B cell (primary cell): ENCODE data around the gene SEC14L5.

Source experiments
- EZH2 ChIP-seq: IDR thresholded peaks from 2 replicates; pipeline ENCODE4 v1.6.1; 2012; ENCODE audit warnings: borderline replicate concordance, low read depth, mild to moderate bottlenecking, moderate library complexity, low read length; ENCODE audit not compliant: insufficient read depth, poor library complexity, severe bottlenecking
- TF ChIP-seq, protein P1 (sequence below): fragments of 200-600 bp; IDR thresholded peaks from one replicate; pipeline ENCODE4 v1.8.0; 2022; ENCODE audit warnings: antibody characterized with exemption, mild to moderate bottlenecking

DNA sequence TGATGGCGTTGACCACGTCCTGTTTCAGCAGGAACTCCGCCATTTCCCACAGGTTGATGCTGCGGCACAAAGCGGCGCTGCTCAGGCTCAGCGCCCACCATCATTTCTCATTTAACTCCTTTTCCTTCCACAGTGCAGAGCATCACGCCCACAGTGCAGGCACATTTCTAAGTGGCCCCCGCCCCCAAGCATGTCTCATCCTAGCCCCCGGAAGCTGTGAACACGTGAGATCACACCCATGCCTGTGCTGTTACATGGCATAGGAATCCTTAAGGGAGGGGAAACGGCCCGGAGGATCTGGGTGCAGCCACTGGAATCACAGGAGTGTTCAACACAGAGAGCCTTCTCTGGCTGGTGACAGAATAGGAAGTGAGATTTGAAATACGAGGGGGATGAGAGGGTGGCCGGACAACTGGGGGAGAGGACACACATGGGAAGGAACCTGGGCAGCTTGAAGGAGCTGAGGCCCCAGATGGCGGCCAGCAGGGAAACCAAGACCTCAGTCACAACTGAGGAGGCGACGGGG, 70.9 kb downstream of the SEC14L5 start:
- TF ChIP-seq, protein P1, sequence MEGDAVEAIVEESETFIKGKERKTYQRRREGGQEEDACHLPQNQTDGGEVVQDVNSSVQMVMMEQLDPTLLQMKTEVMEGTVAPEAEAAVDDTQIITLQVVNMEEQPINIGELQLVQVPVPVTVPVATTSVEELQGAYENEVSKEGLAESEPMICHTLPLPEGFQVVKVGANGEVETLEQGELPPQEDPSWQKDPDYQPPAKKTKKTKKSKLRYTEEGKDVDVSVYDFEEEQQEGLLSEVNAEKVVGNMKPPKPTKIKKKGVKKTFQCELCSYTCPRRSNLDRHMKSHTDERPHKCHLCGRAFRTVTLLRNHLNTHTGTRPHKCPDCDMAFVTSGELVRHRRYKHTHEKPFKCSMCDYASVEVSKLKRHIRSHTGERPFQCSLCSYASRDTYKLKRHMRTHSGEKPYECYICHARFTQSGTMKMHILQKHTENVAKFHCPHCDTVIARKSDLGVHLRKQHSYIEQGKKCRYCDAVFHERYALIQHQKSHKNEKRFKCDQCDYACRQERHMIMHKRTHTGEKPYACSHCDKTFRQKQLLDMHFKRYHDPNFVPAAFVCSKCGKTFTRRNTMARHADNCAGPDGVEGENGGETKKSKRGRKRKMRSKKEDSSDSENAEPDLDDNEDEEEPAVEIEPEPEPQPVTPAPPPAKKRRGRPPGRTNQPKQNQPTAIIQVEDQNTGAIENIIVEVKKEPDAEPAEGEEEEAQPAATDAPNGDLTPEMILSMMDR, result no peak
- TF ChIP-seq EZH2, result no peak
